Measurements from ENCODE around the gene VCL.
"Not testable (repeated sequence)": the region's sequence is repeated elsewhere in the genome, so short reads cannot be mapped to it uniquely, and the experiment has no call there.

VCL gene

GRCh38 chr10:73955719-73956118 lies 42.2 kb upstream of the VCL start:
- no peak for DNase-seq
- H3K4me1 ChIP-seq = no peaks in the 10 kb centered on the region

GRCh38 chr10:73956476-73957359 lies 41.2 kb upstream of the VCL start:
- Histone ChIP-seq H3K36me3 (no peaks in the 10 kb centered on the region), H3K4me3 (ENCODE audit: low read depth, low read length) (no peak overlapping the region), H3K27me3 (no peaks in the 10 kb centered on the region), H3K9me3 (no peaks in the 10 kb centered on the region), H3K4me1 (no peaks in the 10 kb centered on the region)
- TF ChIP-seq CTCF (IDR thresholded peaks at IDR 0.05; ENCODE audit: low read depth, low read length) = no peak
- DNase-seq = no peak

More at GRCh38 chr10:73955719-73956118, 42.2 kb upstream of the VCL start:
- Histone ChIP-seq H3K36me3 (no peaks in the 10 kb centered on the region), H3K27me3 (no peaks in the 10 kb centered on the region), H3K4me3 (ENCODE audit: low read depth, low read length) (no peak overlapping the region), H3K9me3 (no peaks in the 10 kb centered on the region)
- TF ChIP-seq CTCF (IDR thresholded peaks at IDR 0.05; ENCODE audit: low read depth, low read length) = no peak

GRCh38 chr10:73959484-73960243 lies 38.3 kb upstream of the VCL start:
- no peak for TF ChIP-seq CTCF (IDR thresholded peaks at IDR 0.05; ENCODE audit: low read depth, low read length)
- Histone ChIP-seq H3K4me3 (ENCODE audit: low read depth, low read length) (no peak overlapping the region), H3K27me3 (no peaks in the 10 kb centered on the region), H3K9me3 (no peaks in the 10 kb centered on the region), H3K36me3 (no peaks in the 10 kb centered on the region), H3K4me1 (no peaks in the 10 kb centered on the region)
- no peak for DNase-seq

GRCh38 chr10:73962386-73962785 lies 35.5 kb upstream of the VCL start:
- no peaks in the 10 kb centered on the region for H3K9me3 ChIP-seq
- H3K36me3 ChIP-seq = no peaks in the 10 kb centered on the region
- H3K4me3 ChIP-seq (ENCODE audit: low read depth, low read length) = no peak overlapping the region
- TF ChIP-seq CTCF (IDR thresholded peaks at IDR 0.05; ENCODE audit: low read depth, low read length) = no peak
- H3K4me1 ChIP-seq = no peaks in the 10 kb centered on the region
- no peak for DNase-seq
- no peaks in the 10 kb centered on the region for H3K27me3 ChIP-seq

- not testable (repeated sequence) for H3K27me3 ChIP-seq; H3K4me1 ChIP-seq; H3K4me3 ChIP-seq (ENCODE audit: low read depth, low read length); H3K36me3 ChIP-seq; H3K9me3 ChIP-seq; DNase-seq
These were observed 34.4 kb upstream of the VCL start for GRCh38 chr10:73963533-73963932.

- no peaks in the 10 kb centered on the region for H3K9me3 ChIP-seq
- DNase-seq = no peak
- no peaks in the 10 kb centered on the region for H3K27me3 ChIP-seq
- no peaks in the 10 kb centered on the region for H3K4me1 ChIP-seq
- no peak overlapping the region for H3K4me3 ChIP-seq (ENCODE audit: low read depth, low read length)
- TF ChIP-seq CTCF (IDR thresholded peaks at IDR 0.05; ENCODE audit: low read depth, low read length) = no peak
- H3K36me3 ChIP-seq = no peaks in the 10 kb centered on the region
These were observed 33.2 kb upstream of the VCL start for GRCh38 chr10:73964743-73965142.

GRCh38 chr10:73965267-73965889 lies 32.5 kb upstream of the VCL start:
- not testable (repeated sequence) for H3K9me3 ChIP-seq; DNase-seq; H3K36me3 ChIP-seq; H3K27me3 ChIP-seq; H3K4me3 ChIP-seq (ENCODE audit: low read depth, low read length); H3K4me1 ChIP-seq

Data from BE2C (cell line).